DMS79 (cell line): Measurements from ENCODE around the gene CCNB2.
"Not testable (repeated sequence)": the region's sequence is repeated elsewhere in the genome, so short reads cannot be mapped to it uniquely, and the experiment has no call there.

Experiments used
- DNase-seq: peaks from one replicate; lab custom pipeline; 2025; lab: John Stamatoyannopoulos, UW

Gene CCNB2

DNA sequence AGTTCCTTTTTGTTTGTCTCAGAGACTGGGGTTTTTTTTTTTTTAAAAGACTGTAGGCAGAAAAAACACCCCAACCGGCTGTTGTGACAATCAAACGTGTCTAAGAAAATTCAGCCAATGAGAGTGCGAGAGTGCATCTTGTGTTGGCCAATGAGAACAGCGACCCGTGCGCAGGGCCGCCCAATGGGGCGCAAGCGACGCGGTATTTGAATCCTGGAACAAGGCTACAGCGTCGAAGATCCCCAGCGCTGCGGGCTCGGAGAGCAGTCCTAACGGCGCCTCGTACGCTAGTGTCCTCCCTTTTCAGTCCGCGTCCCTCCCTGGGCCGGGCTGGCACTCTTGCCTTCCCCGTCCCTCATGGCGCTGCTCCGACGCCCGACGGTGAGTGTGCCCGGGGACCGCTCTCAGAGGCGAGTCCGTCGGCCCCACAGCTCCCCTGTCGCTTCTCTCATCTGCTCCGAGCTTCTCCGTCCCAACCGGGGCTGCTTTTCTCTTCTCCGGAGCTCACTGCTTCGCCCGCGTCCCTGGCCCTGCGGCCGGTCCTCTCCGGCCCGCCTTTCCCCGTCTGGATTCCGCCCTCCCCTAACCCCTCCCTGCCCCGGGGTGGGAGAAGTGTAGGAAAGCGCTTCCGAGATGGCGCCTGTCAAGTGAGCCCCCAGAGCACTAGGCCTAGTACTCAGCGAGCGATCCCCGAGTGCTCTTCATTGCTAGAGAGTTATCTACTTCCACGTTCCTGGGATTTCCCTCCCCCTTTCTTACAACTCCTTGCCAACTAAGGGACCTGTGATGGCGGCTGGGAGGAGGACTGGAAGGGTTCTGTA lies at the start of gene CCNB2:
Gene CCNB2, plus strand, starts transcription at position 235 of the 821 bp plus-strand sequence. Its CDS starts 123 bp downstream, at position 358.
- DNase-seq = peak; percentile 79

GRCh38 chr15:59059076-59059597 lies 45.8 kb upstream of the CCNB2 start:
- DNase-seq = no peak

GRCh38 chr15:59060348-59060747 lies 44.6 kb upstream of the CCNB2 start:
- no peak for DNase-seq

DNA sequence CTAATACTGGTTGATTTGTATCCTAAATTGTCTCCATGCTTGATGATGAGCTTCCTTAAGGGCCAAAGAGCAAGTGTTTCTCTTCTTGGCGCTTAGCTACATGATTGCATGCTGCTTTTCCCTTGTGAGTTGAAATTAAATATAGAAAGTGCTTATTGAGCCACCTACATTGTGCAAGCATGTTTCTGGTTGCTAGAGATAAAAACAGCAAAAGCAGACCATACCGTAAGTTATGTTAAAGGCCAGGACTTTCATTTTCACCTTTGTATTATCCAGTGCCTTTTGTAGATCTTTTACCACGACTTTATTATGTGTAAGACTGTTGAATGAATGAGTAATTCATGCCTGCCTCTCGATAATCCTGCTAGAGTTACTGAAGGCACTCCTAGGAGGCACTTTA lies 41.9 kb upstream of the CCNB2 start:
- no peak for DNase-seq

GRCh38 chr15:59069430-59069829 lies 35.5 kb upstream of the CCNB2 start:
- no peak for DNase-seq

- no peak for DNase-seq
Observed at GRCh38 chr15:59074607-59075006, 30.3 kb upstream of the CCNB2 start.

DNA sequence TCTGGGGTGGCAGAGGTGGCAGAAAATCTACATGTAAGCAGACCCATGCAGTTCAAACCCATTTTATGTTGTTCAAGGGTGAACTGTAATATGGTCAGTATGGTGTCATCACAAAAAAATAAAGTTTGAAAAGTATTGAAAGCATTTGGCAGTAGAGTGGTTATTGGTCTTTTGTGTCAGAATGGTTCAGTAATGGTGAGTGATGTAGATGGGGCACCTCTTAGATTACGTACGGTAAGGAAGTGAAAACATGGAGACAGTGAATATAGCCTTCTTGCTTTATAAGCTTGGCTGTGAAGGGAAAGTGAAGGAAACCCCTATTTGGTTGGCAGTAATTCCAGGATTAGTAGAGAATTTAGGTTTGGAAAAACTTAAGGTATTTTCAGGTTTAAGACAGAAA lies 17.2 kb upstream of the CCNB2 start:
- DNase-seq = no peak

DNA sequence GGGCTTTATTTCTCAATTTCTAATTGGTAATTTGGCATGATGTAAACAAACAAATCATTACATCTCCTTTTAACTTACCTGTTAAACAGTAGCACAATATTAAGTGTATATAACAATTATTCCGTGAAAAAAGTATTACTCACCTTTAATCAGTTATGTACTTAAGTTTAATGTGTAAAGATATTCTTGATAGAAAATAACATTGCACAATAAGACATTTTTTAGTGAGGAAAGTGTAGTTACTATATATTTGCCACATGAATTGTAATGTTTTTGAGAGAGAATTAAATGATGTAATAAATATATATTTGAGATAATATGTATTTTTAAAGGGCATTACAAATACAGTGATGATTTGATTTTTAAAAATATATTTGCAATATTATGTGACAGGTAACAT lies 10.9 kb upstream of the CCNB2 start:
- DNase-seq = no peak

- DNase-seq = no peak
Observed at GRCh38 chr15:59096429-59096828, 8.5 kb upstream of the CCNB2 start.

- no peak for DNase-seq
Observed at GRCh38 chr15:59099162-59099685, 5.7 kb upstream of the CCNB2 start.

DNA sequence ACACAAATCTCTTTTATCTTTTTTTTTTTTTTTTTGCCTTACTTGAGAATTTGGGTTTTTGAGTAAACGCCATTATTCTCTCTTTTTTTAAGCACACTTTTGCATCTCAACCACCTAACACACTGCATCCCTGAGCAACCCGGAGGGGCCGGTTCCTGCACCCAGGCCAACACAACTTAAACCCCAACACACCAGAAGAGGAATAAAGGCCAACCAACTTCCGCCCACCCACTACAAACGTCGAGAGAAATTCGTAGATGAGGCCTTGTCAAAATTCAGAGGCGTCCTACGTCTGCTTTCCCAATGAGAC lies 389 bp upstream of the CCNB2 start:
- DNase-seq = no peak

DNA sequence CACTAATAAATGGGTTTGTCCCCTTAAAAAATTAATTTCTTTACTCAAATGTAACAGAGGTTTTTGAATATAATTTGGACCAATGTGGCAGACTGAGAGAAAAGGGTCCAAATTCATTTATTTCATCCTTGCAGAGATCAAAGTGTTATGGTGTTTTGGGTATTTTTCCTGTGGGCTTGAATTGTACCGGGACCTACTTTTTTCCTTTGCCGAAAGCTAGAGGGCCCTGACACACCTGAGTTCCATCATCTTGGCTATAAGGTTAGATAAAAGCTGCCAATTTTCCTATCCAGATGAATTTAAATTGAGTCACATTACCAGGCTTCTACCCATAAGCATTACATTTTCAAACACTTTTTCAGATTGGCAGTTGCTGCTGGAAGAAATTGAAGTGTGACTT lies 908 bp downstream of the CCNB2 start:
- no peak for DNase-seq

DNA sequence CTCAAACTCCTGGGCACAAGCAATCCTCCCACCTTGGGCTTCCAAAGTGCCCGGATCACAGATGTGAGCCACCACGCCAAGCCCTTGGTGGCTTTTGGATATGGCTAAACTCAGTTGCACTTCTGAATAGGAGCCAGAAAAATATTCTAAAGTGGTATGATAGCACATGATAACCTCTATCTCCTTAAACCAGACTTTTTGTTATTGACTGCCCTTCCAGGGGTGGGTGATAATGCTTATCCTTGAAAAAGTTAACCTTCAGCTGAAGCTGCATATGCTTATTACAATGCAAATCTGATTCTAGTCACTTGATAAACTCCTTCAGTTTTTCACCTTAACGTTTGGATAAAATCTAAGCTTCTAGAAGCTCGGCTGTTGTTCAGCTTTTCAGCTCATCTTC lies 6.3 kb downstream of the CCNB2 start:
- DNase-seq = no peak

DNA sequence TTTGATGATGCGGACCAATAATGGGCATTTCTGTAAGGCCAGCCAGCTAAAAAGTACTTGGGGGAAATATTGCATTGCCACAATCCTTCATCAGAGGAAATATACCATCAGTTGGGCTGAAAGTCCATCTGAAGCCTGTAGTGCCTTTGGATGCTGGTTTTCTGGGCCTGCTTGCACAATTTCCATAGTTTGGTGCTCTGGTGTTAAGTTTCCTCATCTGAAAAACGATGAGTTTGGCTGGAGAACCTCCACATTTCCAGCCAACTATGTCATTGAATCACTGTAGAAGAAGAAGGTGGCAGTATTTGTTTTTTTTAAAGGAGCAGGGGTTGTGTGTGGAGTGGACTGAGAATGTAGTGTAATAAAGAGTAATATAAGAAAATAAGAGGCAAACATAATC lies 10.1 kb downstream of the CCNB2 start:
- no peak for DNase-seq

GRCh38 chr15:59116141-59116540 lies 11.2 kb downstream of the CCNB2 start:
- no peak for DNase-seq

- no peak for DNase-seq
Observed at GRCh38 chr15:59116771-59117170, 11.8 kb downstream of the CCNB2 start.

DNA sequence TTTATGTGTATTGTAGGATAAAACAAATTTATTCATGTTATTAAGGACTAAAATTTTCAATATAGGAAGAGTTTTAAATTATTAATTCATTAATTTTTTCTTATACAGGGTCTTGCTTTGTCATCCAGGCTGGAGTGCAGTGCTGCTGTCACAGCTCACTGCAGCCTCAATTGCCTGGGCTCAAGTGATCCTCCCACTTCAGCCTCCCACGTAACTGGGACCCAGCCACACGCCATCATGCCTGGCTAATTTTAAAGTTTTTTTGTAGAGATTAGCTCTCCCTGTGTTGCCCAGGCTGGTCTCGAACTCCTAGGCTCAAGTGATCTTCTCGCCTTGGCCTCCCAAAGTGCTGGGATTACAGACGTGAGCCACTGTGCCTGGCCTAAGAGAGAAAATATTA lies 14.7 kb downstream of the CCNB2 start:
- DNase-seq = peak; percentile 30

- no peak for DNase-seq
Observed at GRCh38 chr15:59120937-59121336, 16.0 kb downstream of the CCNB2 start.

DNA sequence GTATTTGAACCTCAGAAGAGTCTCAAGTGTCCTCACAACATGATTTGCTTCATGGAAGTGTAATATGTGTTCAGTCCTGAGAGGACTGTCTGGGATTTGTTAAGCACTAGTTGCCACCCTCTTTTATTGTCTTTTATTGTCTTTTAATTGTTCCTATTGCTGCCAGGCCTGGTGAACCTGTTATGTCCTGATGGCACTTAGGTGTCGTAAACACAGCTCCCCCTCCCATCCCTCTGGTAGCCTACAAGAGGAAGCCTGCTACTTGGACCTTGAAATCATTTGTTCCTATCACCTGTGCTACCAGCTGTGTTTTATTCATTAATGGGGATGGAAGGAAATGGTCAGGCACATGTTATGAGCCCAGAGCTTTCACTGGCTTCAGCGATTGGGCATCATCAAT lies 19.3 kb downstream of the CCNB2 start:
- DNase-seq = peak; percentile 75

- not testable (repeated sequence) for DNase-seq
Observed at GRCh38 chr15:59125683-59126082, 20.7 kb downstream of the CCNB2 start.

DNA sequence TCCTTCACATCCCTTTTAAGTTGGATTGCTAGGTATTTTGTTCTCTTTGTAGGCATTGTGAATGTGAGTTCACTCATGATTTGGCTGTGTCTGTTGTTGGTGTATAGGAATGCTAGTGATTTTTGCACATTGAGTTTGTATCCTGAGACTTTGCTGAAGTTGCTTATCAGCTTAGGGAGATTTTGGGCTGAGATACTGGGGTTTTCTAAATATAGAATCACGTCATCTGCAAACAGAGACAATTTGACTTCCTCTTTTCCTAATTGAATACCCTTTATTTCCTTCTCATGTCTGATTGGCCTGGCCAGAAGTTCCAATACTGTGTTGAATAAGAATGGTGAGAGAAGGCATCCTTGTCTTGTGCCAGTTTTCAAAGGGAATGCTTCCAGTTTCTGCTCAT lies 22.3 kb downstream of the CCNB2 start:
- DNase-seq = not testable (repeated sequence)

DNA sequence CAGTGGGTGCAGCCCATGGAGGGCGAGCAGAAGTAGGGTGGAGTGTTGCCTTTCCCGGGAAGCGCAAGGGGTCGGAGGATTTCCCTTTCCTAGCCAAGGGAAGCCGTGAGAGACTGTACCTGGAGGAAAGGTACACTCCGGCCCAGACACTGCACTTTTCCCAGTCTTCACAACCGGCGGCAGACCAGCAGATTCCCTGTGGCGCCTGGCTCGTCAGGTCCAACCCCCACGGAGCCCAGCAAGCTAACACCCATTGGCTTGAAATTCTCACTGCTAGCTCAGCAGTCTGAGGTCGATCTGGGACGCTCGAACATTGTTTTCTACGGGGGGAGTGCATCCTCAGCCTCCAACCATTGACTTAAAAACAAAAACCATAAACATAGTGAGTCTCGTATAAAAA lies 26.5 kb downstream of the CCNB2 start:
- no peak for DNase-seq

GRCh38 chr15:59131969-59132562 lies 27.1 kb downstream of the CCNB2 start:
- DNase-seq = no peak
